AG04449 (cell line): ENCODE results near the gene ZNFX1.

Experiments used
- CTCF ChIA-PET: fragments of 350-600 bp; formaldehyde crosslinking; extraction: SDS; loops from one replicate; lab custom pipeline; 2021; ENCODE audit warnings: antibody characterized with exemption; lab: Yijun Ruan, JAX
- POLR2A ChIA-PET: fragments of 400-600, 350-600 bp; formaldehyde crosslinking; extraction: SDS; loops from one replicate; lab custom pipeline; 2020; ENCODE audit warnings: antibody characterized with exemption, inconsistent platforms; lab: Yijun Ruan, JAX
- DNase-seq: peaks from one replicate; pipeline ENCODE4 v3.0.0-alpha.2; 2010; ENCODE audit warnings: low read depth, low spot score
- H3K4me3 ChIP-seq: 2 replicates; pipeline ENCODE4 v1.5.1; 2011; ENCODE audit warnings: low read depth, mild to moderate bottlenecking, control low read depth, low read length
- TF ChIP-seq, protein P1 (sequence below): IDR thresholded peaks from one replicate; pipeline ENCODE4 v1.5.1; 2011; ENCODE audit warnings: mild to moderate bottlenecking, moderate library complexity, low read length, control low read depth, inconsistent platforms; ENCODE audit not compliant: insufficient read depth; ENCODE audit errors: missing control alignments

ZNFX1 gene

DNA sequence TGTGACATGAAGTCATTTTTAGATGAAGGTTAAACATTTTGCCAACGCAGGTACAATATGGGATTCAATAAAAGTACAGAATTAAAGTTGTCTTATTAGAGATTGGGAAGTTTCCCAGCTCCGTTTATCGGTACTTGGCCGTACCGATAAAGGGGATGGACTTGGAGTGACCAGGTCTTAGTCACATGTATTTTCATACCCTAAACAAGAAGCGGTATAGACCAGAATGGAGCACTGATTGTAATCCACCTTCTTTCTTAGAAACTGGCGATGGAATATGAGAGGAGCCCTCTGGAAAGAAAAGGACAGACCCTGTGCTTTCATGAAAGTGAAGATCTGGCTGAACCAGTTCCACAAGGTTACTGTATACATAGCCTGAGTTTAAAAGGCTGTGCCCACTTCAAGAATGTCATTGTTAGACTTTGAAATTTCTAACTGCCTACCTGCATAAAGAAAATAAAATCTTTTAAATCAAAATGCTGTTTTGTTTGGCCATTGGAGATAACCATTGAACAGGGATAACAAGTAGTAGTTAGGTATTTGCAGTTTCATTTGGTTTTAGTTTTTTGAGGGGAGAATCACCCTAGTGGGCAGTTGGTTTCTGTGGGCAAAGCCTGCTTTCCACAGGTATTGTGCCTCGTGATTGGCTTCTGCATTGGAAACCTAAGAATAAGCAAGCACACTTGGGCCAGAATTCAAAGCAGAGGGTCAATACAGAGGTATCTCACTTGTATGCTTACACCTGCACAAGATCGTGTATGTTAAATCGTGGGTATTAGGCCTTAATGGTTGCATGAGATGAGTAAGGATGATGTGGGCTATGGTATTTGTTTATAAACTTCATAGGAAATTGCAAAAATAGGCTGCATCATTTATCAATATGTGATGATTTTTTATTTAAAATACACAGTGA is 11.2 kb upstream of the ZNFX1 start:
- POLR2A ChIA-PET = interaction anchor here (2.4 to 4.3 kb wide), 2 partner anchors 9 to 11 kb away, joined by 21 to 37 read pairs; partner anchors contain the start of gene ZNFX1
- H3K4me3 ChIP-seq = no peak overlapping the region
- no peak for DNase-seq

DNA sequence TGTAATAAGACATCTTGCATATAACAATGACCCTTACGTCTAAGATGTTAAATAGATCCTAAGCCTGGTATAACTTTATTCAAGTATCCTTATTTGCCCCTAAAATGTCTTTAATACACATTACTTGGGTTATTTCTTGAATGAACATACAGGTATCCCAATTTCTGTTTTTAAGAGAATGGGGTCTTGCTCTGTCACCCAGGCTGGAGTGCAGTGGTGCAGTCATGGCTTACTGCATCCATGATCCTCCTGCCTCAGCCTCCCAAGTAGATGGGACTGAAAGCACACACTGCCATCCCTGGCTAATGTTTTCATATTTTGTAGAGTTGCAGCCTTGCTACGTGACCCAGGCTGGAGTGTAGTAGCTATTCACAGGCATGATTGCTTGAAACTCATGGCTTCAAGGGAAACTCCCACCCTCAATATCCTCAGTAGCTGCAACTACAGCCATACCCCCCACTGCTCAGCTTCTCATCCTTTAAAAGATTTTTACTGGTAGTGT is 10.4 kb upstream of the ZNFX1 start:
- H3K4me3 ChIP-seq = no peak overlapping the region
- CTCF ChIA-PET = interaction anchor here (0.8 to 2.7 kb wide), 2 partner anchors 15 to 246 kb away, joined by 3 to 7 read pairs; no protein-coding TSS in a partner anchor
- TF ChIP-seq, protein P1, sequence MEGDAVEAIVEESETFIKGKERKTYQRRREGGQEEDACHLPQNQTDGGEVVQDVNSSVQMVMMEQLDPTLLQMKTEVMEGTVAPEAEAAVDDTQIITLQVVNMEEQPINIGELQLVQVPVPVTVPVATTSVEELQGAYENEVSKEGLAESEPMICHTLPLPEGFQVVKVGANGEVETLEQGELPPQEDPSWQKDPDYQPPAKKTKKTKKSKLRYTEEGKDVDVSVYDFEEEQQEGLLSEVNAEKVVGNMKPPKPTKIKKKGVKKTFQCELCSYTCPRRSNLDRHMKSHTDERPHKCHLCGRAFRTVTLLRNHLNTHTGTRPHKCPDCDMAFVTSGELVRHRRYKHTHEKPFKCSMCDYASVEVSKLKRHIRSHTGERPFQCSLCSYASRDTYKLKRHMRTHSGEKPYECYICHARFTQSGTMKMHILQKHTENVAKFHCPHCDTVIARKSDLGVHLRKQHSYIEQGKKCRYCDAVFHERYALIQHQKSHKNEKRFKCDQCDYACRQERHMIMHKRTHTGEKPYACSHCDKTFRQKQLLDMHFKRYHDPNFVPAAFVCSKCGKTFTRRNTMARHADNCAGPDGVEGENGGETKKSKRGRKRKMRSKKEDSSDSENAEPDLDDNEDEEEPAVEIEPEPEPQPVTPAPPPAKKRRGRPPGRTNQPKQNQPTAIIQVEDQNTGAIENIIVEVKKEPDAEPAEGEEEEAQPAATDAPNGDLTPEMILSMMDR = no peak
- no peak for DNase-seq
- POLR2A ChIA-PET = interaction anchor here (1.9 to 2.4 kb wide), 2 partner anchors 10 to 15 kb away, joined by 5 to 21 read pairs; partner anchors contain the start of gene ZNFX1

More for the DNA sequence above, 11.2 kb upstream of the ZNFX1 start:
- TF ChIP-seq, protein P1 = no peak
- CTCF ChIA-PET = interaction anchor here (0.7 to 2.7 kb wide), 3 partner anchors 14 to 259 kb away, joined by 3 to 7 read pairs (median 5); no protein-coding TSS in a partner anchor

DNA sequence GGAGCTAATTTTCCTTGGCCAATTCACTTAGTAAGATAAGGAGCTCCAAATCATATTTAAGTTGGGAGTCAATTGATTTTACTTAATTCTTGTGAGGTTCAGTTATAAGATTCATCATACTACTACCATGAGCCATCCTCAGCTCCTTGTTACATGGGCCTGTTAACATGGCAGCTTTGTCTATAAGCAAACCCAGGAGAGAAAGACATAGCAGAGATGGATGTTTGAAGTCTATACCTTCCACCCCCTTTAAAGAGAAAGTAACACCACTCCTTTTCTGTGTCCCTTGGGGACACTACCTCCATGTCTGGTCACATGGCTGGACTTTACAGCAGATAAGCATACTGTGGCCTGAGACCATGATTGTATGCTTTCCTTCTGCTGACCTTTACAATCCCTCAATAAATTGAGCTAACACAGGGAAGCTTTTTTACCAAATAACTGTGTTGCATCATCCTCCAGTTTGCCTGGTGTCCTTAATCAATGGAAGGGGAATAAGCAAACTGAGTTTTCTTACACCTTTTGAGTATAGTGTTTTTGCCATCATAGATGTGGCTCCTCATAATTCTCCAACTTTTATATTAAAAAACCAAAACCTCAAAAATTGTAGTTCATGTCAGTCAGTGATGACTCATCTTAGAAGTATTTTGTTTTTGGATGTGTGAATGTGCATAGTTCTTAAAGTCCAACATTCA is 9.8 kb upstream of the ZNFX1 start:
- no peak overlapping the region for H3K4me3 ChIP-seq
- TF ChIP-seq, protein P1 = no peak
- ChIA-PET CTCF (interaction anchor here (0.8 to 2.7 kb wide), 4 partner anchors 15 to 247 kb away, joined by 3 to 7 read pairs (median 4); no protein-coding TSS in a partner anchor), POLR2A (interaction anchor here (0.6 to 2.4 kb wide), 3 partner anchors 8 to 16 kb away, joined by 3 to 21 read pairs (median 5); partner anchors contain the start of gene ZNFX1)
- DNase-seq = no peak

DNA sequence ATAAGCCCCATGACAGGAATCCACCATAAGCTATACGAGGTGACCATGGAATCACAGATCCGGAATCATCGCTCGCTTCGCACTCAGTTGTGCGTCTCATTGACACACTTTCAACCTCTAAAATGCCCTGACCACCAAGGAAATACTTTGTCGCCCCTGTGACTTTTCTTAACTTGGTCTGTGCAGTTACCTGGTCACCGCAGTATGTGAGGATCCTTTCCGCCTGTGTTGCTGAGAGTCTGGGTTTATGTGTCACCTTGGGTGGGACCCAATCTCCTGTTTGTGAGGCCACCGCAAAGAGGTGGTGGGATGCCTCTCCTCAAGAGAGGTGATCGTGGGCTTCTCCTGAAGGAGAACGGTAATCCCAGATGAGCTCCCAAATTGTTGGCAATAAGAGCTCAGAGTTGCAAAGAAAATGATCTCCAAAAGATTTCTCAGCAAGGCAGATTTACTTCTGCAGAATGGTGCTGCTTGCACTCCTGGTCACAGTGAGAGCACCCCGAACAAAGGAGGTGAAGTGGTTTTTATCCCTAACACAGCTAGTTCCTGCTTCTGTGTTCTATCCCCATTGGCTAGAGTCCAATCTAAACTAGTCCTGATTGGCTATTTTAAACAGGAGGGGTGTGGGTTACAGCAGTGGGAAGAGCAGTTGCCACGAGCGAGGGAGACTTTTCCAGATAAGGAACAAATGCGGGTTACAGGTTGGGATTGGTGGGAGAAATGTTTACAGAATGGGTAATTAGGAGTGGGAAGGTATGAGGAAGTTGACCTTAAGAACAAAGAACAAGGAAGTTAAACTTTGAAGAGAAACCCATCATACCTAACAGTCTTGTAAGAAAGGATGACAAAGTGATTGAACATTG is 9.1 kb upstream of the ZNFX1 start:
- CTCF ChIA-PET = interaction anchor here (1.5 to 2.7 kb wide), 3 partner anchors 16 to 41 kb away, joined by 4 to 7 read pairs (median 4); no protein-coding TSS in a partner anchor
- TF ChIP-seq, protein P1 = no peak
- POLR2A ChIA-PET = interaction anchor here (0.6 to 2.4 kb wide), 3 partner anchors 8 to 16 kb away, joined by 3 to 21 read pairs (median 5); partner anchors contain the start of gene ZNFX1
- no peak for DNase-seq
- no peak overlapping the region for H3K4me3 ChIP-seq

DNA sequence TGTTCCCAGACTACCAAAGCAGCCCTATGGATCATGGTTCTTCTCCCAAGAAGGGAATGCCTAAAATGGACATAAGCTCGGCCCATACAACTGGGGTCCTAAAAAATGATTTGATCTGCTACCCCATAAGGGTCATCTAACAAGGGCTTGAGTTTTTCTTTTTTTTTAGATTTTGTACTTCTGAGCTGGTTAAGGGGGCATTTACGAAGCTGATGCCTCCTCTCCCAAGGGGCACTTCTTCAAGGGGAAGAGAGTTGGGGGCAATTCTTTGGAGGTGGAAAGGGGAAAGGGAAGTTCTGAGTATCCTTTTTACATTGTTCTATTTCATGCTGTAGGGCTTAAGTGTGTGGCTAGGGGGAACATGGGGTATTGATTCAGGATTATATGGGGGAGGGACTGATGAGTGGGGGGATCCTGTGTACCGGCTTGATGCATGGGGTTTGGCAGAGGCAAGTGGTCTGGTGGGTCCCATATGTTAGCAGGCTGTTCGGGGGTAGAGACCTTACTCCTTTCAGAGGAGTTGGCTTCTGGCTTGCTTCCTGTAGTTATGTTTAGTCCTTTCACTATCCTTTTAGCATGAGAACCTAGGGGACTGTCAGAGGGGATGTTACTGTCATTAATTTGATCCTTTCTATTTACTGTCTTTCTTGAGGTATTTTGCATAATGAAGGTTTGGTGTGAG is 8.1 kb upstream of the ZNFX1 start:
- no peak for DNase-seq
- TF ChIP-seq, protein P1 = no peak
- CTCF ChIA-PET = no interaction called here
- no peak overlapping the region for H3K4me3 ChIP-seq
- POLR2A ChIA-PET = no interaction called here
